Mesendoderm (in vitro differentiated cells): ENCODE results near the gene PRR20G.

Experiments used
- DNase-seq: peaks from one replicate; pipeline ENCODE4 v3.0.0; 2013
- H2AK5ac ChIP-seq: 2 replicates; pipeline ENCODE4 v1.6.1; 2013; ENCODE audit warnings: low read length, inconsistent platforms
- H2BK120ac ChIP-seq: 2 replicates; pipeline ENCODE4 v1.6.1; 2013; ENCODE audit warnings: low read depth, mild to moderate bottlenecking, low read length, moderate library complexity, mixed read lengths
- H2BK15ac ChIP-seq: replicated peaks from 2 replicates; pipeline ENCODE4 v1.6.1; 2013; ENCODE audit warnings: low read depth, mild to moderate bottlenecking, moderate library complexity
- H2BK5ac ChIP-seq: 2 replicates; pipeline ENCODE4 v1.6.1; 2013; ENCODE audit warnings: low read length, inconsistent platforms
- H3K18ac ChIP-seq: 2 replicates; pipeline ENCODE4 v1.6.1; 2013; ENCODE audit warnings: mild to moderate bottlenecking, low read length, mixed read lengths
- H3K23ac ChIP-seq: one replicate; pipeline ENCODE4 v1.6.1; 2013; ENCODE audit warnings: low read length
- H3K27ac ChIP-seq: 2 replicates; pipeline ENCODE4 v1.5.1; 2013; ENCODE audit warnings: low read depth, mild to moderate bottlenecking, inconsistent platforms, low read length, moderate library complexity
- H3K27me3 ChIP-seq: 2 replicates; pipeline ENCODE4 v1.6.1; 2013; ENCODE audit warnings: low read length, control low read depth, mild to moderate bottlenecking, inconsistent platforms; ENCODE audit not compliant: insufficient read depth, poor library complexity
- H3K36me3 ChIP-seq: 2 replicates; pipeline ENCODE4 v1.6.1; 2013; ENCODE audit warnings: low read length, inconsistent platforms; ENCODE audit not compliant: control insufficient read depth, insufficient read depth
- H3K4ac ChIP-seq: one replicate; pipeline ENCODE4 v1.6.1; 2013; ENCODE audit warnings: low read depth, mild to moderate bottlenecking, low read length, moderate library complexity
- H3K4me1 ChIP-seq: 2 replicates; pipeline ENCODE4 v1.6.1; 2013; ENCODE audit warnings: low read depth, low read length, inconsistent platforms; ENCODE audit not compliant: control insufficient read depth
- H3K4me2 ChIP-seq: 2 replicates; pipeline ENCODE4 v1.6.1; 2013; ENCODE audit warnings: low read length
- H3K4me3 ChIP-seq: 2 replicates; pipeline ENCODE4 v1.5.1; 2013; ENCODE audit warnings: mild to moderate bottlenecking, low read length
- H3K56ac ChIP-seq: one replicate; pipeline ENCODE4 v1.6.1; 2013; ENCODE audit warnings: low read length
- H3K79me1 ChIP-seq: 2 replicates; pipeline ENCODE4 v1.6.1; 2013; ENCODE audit warnings: low read length, inconsistent platforms
- H3K79me2 ChIP-seq: 2 replicates; pipeline ENCODE4 v1.6.1; 2013; ENCODE audit warnings: mild to moderate bottlenecking, low read length; ENCODE audit not compliant: control insufficient read depth, insufficient read depth
- H3K9ac ChIP-seq: 2 replicates; pipeline ENCODE4 v1.6.1; 2013; ENCODE audit warnings: low read length, inconsistent platforms
- H4K5ac ChIP-seq: one replicate; pipeline ENCODE4 v1.6.1; 2013; ENCODE audit warnings: low read length
- H4K8ac ChIP-seq: one replicate; pipeline ENCODE4 v1.6.1; 2013; ENCODE audit warnings: low read depth, mild to moderate bottlenecking, control low read depth, low read length, moderate library complexity
- WGBS: extraction: QIAGEN DNeasy Blood & Tissue Kit; methylation state at CpG from one replicate; pipeline ENCODE4 v1.1.7; 2013; ENCODE audit warnings: low lambda C conversion rate, missing lambda C conversion rate; ENCODE audit not compliant: insufficient coverage; ENCODE audit errors: extremely low coverage; 5-methylcytosine and 5-hydroxymethylcytosine counted together

The PRR20G gene

DNA sequence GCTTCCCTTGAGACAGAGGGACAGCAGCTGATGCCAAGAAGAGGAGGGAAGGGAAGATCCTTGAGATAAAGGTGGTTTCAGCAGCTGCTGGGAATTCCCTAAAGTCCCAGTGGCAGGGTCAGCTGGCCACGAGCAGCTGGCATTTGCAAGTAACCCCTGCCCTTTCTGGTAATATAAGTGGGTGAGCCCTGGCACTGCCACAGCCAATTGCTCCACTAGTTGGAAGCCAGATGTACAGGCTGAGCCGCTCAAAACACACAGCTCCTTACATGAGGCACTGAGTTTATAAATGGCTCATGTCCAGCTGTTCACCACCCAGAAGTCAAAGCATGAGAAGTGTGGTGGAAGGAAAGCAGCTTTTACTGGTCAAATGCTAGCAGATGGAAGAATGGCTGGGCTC is 35.4 kb downstream of the PRR20G start:
- no CpG with 5 or more reads among the region's 2 CpGs for WGBS
- H3K23ac ChIP-seq: no peak overlapping the region
- no peak overlapping the region for H3K4ac ChIP-seq
- H3K18ac ChIP-seq: no peak overlapping the region
- no peak overlapping the region for H2BK15ac ChIP-seq
- H3K4me1 ChIP-seq: no peaks in the 10 kb centered on the region
- no peak overlapping the region for H3K9ac ChIP-seq
- H3K79me1 ChIP-seq: no peaks in the 10 kb centered on the region
- H3K4me3 ChIP-seq: no peak overlapping the region
- H3K4me2 ChIP-seq: no peak overlapping the region
- no peaks in the 10 kb centered on the region for H3K79me2 ChIP-seq
- H3K27me3 ChIP-seq: no peaks in the 10 kb centered on the region
- no peak overlapping the region for H2BK5ac ChIP-seq
- H4K8ac ChIP-seq: no peak overlapping the region
- H2BK120ac ChIP-seq: no peak overlapping the region
- DNase-seq: no peak
- H2AK5ac ChIP-seq: no peak overlapping the region
- H3K56ac ChIP-seq: no peak overlapping the region
- no peak overlapping the region for H3K27ac ChIP-seq
- H3K36me3 ChIP-seq: no peaks in the 10 kb centered on the region
- no peak overlapping the region for H4K5ac ChIP-seq

DNA sequence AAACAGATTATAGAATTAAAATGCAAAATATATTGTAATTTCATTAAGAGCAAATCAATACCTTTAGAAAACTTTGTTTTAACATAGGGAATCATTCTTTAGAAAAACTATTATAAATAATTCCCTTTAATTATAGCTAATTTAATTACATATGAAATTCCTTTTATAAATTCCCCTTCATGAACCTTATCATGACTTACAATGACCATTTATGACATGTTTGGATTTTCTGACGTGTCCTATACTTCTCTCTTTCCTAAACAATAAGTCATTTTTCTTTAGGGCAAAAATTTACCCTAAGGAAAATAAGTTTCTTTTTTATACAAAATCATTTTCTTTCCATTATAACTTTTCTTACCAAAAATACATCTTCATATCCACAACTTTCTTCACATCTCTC is 37.8 kb downstream of the PRR20G start:
- no peak overlapping the region for H3K4me3 ChIP-seq

DNA sequence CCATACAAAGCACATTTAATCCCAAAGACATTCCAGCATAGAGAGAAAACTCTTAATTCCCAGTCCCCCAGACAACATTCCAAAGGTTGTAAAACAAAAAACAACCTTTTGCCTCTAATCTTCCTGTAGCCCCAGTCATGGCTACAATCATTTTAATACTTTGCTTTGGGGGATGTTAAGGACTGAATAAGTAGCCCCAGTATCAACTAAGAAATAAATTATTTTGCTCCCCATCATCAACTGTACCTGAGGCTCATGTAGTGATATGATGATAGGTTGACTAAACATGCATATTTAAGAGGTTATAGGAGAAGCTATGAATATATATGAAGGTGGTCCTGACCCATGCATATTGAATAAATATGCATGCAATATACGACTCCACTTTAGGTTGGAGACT is 40.6 kb downstream of the PRR20G start:
- H3K27me3 ChIP-seq: no peaks in the 10 kb centered on the region
- no peak overlapping the region for H3K56ac ChIP-seq
- H3K79me1 ChIP-seq: no peaks in the 10 kb centered on the region
- no peak overlapping the region for H3K9ac ChIP-seq
- no peak overlapping the region for H3K27ac ChIP-seq
- H3K18ac ChIP-seq: no peak overlapping the region
- H4K5ac ChIP-seq: no peak overlapping the region
- peak; percentile 12 for DNase-seq
- H2BK120ac ChIP-seq: no peak overlapping the region
- H2AK5ac ChIP-seq: no peak overlapping the region
- H3K4me2 ChIP-seq: no peak overlapping the region
- H3K79me2 ChIP-seq: no peaks in the 10 kb centered on the region
- no peak overlapping the region for H3K23ac ChIP-seq
- no peak overlapping the region for H2BK15ac ChIP-seq
- H2BK5ac ChIP-seq: no peak overlapping the region
- WGBS: no CpG with 5 or more reads among the region's 1 CpG
- H3K36me3 ChIP-seq: no peaks in the 10 kb centered on the region
- H3K4me3 ChIP-seq: no peak overlapping the region
- H4K8ac ChIP-seq: no peak overlapping the region
- H3K4me1 ChIP-seq: no peaks in the 10 kb centered on the region
- no peak overlapping the region for H3K4ac ChIP-seq

More for the DNA sequence above, 37.8 kb downstream of the PRR20G start:
- no peak overlapping the region for H2BK120ac ChIP-seq
- no peak overlapping the region for H2BK5ac ChIP-seq
- peak; percentile 10 for DNase-seq
- no peak overlapping the region for H4K5ac ChIP-seq
- no peak overlapping the region for H3K9ac ChIP-seq
- H3K79me2 ChIP-seq: no peaks in the 10 kb centered on the region
- no peak overlapping the region for H3K4me2 ChIP-seq
- no peaks in the 10 kb centered on the region for H3K27me3 ChIP-seq
- no peak overlapping the region for H3K18ac ChIP-seq
- H3K4ac ChIP-seq: no peak overlapping the region
- no peak overlapping the region for H3K56ac ChIP-seq
- WGBS: no CpG with 5 or more reads among the region's 1 CpG
- no peaks in the 10 kb centered on the region for H3K36me3 ChIP-seq
- H3K4me1 ChIP-seq: no peaks in the 10 kb centered on the region
- no peak overlapping the region for H3K23ac ChIP-seq
- H2AK5ac ChIP-seq: no peak overlapping the region
- H2BK15ac ChIP-seq: no peak overlapping the region
- H3K79me1 ChIP-seq: no peaks in the 10 kb centered on the region
- H4K8ac ChIP-seq: no peak overlapping the region
- no peak overlapping the region for H3K27ac ChIP-seq

DNA sequence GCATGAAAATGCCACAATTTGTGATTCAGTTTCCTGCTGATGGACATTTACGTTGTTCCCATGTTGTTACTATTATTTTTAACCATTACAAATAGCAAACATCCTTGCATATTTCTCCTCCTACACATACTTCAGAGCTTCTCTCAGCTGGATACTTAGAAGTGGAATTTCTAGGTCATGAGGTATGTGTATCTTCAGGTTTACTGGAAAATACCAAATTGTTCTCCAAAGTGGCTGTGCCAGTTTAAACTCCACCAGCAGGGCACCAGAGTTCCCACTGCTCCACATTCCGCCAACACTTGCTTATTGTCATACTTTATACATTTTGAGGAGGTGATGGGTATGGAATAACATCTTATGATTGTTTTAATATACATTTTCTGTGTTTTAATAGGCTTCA is 49.2 kb downstream of the PRR20G start:
- H3K36me3 ChIP-seq: no peaks in the 10 kb centered on the region
- no CpG with 5 or more reads among the region's 2 CpGs for WGBS
- no peaks in the 10 kb centered on the region for H3K4me1 ChIP-seq
- H3K79me2 ChIP-seq: no peaks in the 10 kb centered on the region
- no peak overlapping the region for H3K23ac ChIP-seq
- H3K18ac ChIP-seq: no peak overlapping the region
- no peak overlapping the region for H2BK15ac ChIP-seq
- H3K4me2 ChIP-seq: no peak overlapping the region
- H3K79me1 ChIP-seq: no peaks in the 10 kb centered on the region
- H3K27me3 ChIP-seq: no peaks in the 10 kb centered on the region
- no peak overlapping the region for H3K27ac ChIP-seq
- H4K5ac ChIP-seq: no peak overlapping the region
- H3K56ac ChIP-seq: no peak overlapping the region
- H3K4me3 ChIP-seq: no peak overlapping the region
- no peak overlapping the region for H3K9ac ChIP-seq
- H2BK5ac ChIP-seq: no peak overlapping the region
- H3K4ac ChIP-seq: no peak overlapping the region
- DNase-seq: no peak
- H4K8ac ChIP-seq: no peak overlapping the region
- H2AK5ac ChIP-seq: no peak overlapping the region
- no peak overlapping the region for H2BK120ac ChIP-seq

DNA sequence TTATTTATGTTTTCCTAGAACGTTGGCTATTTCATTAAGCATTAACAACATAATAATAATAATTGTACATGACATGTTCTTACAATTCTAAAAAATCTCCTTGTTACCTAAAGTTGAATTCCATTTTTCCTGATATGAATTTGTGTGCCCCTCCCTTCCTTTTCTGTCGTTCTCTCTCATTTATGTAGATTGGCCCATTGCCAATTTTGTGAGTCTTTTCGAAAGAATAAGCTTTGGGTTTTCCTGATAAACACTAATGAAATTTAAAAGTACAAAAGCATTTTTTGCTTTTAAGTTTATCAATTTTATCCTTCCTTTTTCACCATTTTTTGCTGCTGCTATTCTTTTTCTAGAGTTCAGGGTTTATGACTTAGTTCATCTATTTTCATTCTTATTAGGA is 50.0 kb downstream of the PRR20G start:
- no peak overlapping the region for H3K9ac ChIP-seq
- H3K4me1 ChIP-seq: no peaks in the 10 kb centered on the region
- H3K4me2 ChIP-seq: no peak overlapping the region
- H3K79me2 ChIP-seq: no peaks in the 10 kb centered on the region
- no peaks in the 10 kb centered on the region for H3K79me1 ChIP-seq
- H2BK120ac ChIP-seq: no peak overlapping the region
- H3K36me3 ChIP-seq: no peaks in the 10 kb centered on the region
- no peak for DNase-seq
- H3K4ac ChIP-seq: no peak overlapping the region
- no peak overlapping the region for H2BK5ac ChIP-seq
- no peak overlapping the region for H3K18ac ChIP-seq
- no CpG with 5 or more reads among the region's 3 CpGs for WGBS
- no peak overlapping the region for H2AK5ac ChIP-seq
- H3K4me3 ChIP-seq: no peak overlapping the region
- no peak overlapping the region for H3K23ac ChIP-seq
- H3K27ac ChIP-seq: no peak overlapping the region
- no peaks in the 10 kb centered on the region for H3K27me3 ChIP-seq
- H4K8ac ChIP-seq: no peak overlapping the region
- no peak overlapping the region for H4K5ac ChIP-seq
- no peak overlapping the region for H2BK15ac ChIP-seq
- H3K56ac ChIP-seq: no peak overlapping the region

DNA sequence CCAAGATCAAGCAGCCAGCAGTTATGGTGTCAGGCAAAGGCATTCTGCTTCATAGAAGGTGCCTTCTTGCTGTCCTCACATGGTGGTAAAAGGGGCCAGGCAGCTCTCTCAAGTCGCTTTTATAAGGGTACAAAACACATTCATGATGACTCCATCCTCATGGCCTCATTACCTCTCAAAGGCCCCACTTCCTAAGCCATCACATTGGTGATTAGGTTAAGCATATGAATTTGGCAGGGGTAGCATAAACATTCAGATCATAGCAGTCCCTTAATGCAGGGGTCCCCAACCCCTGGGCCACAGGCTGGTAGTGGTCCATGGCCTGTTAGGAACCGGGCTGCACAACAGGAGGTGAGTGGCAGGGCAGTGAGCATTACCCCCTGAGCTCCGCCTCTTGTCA is 52.1 kb downstream of the PRR20G start:
- no peaks in the 10 kb centered on the region for H3K4me1 ChIP-seq
- no peak overlapping the region for H3K4ac ChIP-seq
- H2BK15ac ChIP-seq: no peak overlapping the region
- H3K4me2 ChIP-seq: no peak overlapping the region
- H3K4me3 ChIP-seq: no peak overlapping the region
- no peak overlapping the region for H2BK5ac ChIP-seq
- H3K79me1 ChIP-seq: no peaks in the 10 kb centered on the region
- no peak overlapping the region for H4K8ac ChIP-seq
- H3K56ac ChIP-seq: no peak overlapping the region
- no peak overlapping the region for H3K27ac ChIP-seq
- no peak overlapping the region for H3K18ac ChIP-seq
- no peak overlapping the region for H4K5ac ChIP-seq
- H2AK5ac ChIP-seq: no peak overlapping the region
- H3K79me2 ChIP-seq: no peaks in the 10 kb centered on the region
- no peaks in the 10 kb centered on the region for H3K36me3 ChIP-seq
- H3K9ac ChIP-seq: no peak overlapping the region
- no peak overlapping the region for H3K23ac ChIP-seq
- no CpG with 5 or more reads among the region's 3 CpGs for WGBS
- no peaks in the 10 kb centered on the region for H3K27me3 ChIP-seq
- H2BK120ac ChIP-seq: no peak overlapping the region
- DNase-seq: no peak
